Hypothalamus (tissue), 51 donors: Measurements from ENCODE around the gene TCP11.
"Not testable (repeated sequence)": the region's sequence is repeated elsewhere in the genome, so short reads cannot be mapped to it uniquely, and the experiment has no call there.

Experiments used
- DNase-seq, 51 donors: peaks; one replicate each; lab custom pipeline; 2025; lab: John Stamatoyannopoulos, UW

TCP11 gene

DNA sequence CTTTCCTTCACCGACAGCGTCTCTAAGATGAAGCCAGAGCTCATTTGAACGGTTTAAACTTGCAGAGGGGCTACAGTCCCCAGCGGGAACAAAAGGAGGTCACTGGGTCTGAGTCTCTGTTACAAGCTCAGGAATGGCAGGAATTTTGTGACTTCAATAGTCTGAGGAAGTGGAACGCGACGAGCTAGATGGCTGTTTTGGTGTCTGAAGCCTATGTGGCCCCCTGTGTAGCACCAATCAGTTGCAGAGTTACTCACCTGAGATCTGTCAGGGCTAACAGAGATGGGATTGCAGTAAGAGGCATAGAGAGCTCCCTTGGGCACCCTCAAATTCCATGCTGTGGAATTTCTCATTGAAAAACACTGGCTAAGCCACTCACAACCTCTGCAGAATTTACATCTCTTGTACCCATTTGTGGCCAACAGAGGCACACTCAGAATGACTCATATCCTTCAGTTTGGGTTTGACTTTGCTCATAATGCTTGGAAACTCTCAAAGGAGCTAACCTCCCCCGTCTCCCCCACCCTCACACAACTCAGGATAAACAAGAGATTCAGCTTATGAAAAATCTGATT is 7.1 kb upstream of the TCP11 start:
- no peak for DNase-seq

- DNase-seq = no peak
Measured at GRCh38 chr6:35147486-35147885, 6.3 kb upstream of the TCP11 start.

- no peak for DNase-seq
Measured at GRCh38 chr6:35147026-35147425, 5.9 kb upstream of the TCP11 start.

DNA sequence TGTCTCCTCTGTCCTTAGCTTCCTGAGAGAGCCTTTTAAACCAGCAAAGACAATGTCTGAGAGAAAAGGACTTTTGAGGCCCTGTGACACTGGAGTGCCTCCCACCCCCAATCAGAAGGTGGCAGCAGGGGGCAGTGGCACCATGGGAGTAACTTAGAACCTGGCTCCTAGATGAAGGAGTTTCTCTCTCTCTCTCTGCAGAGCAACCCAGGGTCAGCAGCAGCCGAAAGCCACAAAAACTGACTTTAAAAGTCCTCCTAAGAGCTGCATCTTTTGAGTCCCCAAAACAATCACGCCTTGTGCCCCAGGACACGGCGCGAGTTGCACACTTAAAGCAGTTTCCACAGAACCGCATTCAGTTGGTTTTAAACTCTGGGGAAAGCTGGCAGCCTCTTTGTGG is 5.3 kb upstream of the TCP11 start:
- DNase-seq = peak in 33 of 51 donors; percentile 4 to 70 (median 32)

DNA sequence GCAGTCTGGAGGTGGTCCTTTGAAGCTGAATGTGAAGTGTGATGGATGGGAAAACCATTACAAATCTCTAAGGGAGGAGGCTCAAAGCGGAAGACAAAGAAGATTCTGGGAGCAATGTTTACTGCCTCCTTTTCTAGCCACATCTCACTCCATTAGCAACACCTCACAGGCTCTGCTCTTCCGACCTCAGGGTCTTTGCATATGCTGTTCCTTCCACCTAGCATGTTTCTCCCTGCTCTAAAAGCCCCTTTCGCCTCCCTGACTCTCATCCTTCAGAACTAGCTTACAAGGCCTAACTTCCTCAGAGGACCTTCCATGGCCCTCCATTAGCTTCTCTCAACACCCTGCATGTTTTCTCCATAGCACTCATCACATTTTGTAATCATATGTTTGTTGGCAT is 4.6 kb upstream of the TCP11 start:
- DNase-seq = no peak

DNA sequence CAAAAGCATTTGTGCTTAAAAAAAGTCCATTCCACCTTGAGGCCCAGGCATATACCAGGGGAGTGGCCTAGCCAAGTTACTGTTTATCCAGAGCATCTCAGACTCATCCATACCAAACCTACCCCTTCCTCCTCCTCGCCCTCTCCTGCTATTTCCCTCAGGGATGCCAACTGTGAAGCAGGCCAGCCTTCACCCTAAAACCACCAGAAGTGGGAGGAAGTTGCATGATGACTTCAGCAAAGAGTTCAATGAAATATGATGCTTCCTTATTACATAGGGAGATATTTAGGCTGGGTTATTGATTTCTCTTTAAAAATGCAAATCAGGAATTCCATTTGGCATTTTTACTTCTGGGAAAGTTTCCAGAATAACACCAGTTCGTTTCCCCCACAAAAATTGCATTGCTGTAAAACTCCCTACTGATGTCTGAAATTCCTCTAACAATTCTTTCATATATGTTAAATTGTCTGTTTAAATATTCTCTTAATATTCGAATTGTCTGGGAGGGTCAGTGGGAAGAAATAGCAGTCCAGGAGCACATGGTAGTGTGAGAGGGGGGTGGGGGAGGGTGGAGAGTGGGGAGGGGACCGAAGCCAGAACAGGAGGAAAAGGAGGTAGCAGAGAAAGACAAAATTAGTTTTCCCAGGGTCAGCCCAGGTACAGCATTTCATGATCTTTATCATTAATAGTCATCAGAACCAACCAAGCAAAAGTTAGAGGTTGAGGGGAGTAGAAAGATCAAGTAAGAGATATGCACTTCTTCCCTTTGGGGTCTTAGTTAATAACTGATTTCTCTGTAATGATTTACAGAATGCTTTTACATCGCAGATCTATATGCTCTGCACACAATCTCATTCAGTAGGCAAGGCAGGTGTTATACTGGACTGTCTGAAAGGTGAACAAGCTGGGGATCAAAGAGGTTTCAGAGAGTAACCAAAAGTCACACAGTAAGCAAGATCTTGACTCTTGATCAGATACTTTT is 1.7 kb upstream of the TCP11 start:
- DNase-seq = no peak

GRCh38 chr6:35140639-35141006 is 516 bp downstream of the TCP11 start:
- DNase-seq = no peak

DNA sequence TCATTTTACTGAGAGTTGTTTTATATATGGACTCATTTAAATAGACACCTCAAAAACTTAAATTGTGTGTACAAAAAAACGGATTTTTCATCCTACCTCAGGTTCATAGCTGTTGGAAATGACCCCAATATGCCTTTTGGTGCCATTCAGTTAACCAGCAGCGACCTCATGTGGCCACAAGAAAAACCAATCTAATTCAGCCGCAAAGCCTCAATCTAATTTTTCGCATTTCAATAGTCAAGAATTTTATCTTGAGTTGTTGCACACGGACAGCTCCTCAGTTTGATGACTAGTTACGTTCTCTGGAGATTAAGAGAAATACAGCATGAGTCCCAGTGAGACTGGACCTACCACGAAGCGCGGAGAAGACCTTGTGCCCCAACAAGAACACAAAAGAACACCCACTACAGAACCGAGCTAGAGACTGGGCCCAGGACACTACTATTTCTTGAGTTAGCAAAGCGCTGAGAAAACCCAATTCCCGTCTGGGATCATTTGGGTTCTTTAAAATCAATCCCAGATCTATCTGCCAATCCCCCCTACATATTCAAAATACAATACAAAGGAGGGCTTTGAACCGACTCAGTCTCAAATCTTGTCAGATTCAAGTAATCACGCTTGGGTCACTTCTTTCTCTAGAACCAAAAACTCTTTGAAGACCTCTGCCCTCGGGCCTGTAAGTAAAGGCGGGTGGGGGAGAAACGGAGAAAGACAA is 1.1 kb downstream of the TCP11 start:
- DNase-seq = peak in 30 of 51 donors; percentile 2 to 67 (median 21)

GRCh38 chr6:35139470-35139869 is 1.7 kb downstream of the TCP11 start:
- DNase-seq = no peak

DNA sequence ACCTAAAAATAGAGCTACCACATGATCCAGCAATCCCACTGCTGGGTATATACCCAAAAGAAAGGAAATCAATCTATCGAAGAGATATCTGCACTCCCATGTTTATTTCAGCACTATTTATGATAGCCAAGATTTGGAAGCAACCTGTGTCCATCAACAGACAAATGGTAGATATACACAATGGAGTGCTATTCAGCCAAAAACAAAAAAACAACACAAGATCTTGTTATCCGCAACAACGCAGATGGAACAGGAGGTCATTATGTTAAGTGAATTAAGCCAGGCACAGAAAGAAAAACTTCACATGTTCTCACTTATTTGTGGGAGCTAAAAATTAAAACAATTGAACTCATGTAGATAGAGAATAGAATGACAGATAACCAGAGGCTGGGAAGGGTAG is 2.9 kb downstream of the TCP11 start:
- not testable (repeated sequence) for DNase-seq

GRCh38 chr6:35136185-35136584 is 5.0 kb downstream of the TCP11 start:
- no peak for DNase-seq

DNA sequence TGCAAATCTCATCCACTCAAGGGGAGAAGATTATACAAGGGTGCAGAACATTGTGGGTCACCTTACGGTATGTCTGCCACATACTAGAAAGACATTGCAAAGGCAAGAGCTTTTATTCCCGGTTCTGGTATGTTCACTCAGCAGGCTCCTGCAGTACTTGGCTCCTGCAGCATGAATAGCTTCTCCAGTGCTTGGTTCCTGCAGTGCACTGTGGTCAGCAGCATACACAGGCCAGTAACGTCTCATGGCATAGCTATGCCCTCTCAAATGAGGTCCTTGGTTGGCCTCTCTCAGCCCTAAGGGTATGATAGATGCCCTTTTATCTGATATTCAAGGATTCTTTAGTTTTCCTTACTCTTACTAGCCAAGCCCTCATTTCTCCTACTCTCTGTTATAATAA is 12.6 kb downstream of the TCP11 start:
- no peak for DNase-seq

DNA sequence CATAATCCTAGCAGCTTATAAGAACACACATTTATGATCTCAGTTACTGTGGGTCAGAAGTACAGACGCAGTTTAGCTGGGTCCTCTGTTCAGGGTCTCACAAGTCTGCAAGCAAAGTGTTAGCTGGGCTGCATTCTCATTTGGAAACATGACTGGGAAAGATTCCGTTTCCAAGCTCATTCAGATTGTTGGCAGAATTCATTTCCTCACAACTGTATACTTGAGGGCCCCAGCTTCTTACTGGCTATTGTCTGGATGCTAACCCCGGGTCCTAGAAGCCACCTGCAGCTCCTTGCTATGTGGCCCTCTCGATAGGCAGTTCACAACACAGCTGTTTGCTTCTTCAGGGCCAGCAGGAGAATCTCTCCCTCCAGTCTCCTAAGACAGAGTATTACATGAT is 13.1 kb downstream of the TCP11 start:
- DNase-seq = no peak

DNA sequence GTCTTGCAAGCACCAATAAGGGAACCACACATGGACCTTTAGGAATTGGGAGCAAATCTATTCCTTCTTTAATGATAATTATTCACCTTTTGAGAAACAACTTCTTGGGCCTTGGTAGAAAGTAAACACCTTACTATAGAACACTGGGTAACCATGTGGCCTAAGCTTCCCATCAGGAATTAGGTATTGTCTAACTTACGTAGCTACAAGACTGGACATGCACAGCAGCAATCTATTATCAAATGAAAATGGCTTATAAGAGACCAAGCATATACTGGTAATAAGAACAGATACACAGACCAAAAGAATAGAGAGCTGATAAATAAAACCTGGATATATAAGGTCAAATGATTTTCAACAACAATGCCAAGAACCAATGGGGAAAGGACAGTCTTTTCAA is 16.8 kb downstream of the TCP11 start:
- DNase-seq = no peak

DNA sequence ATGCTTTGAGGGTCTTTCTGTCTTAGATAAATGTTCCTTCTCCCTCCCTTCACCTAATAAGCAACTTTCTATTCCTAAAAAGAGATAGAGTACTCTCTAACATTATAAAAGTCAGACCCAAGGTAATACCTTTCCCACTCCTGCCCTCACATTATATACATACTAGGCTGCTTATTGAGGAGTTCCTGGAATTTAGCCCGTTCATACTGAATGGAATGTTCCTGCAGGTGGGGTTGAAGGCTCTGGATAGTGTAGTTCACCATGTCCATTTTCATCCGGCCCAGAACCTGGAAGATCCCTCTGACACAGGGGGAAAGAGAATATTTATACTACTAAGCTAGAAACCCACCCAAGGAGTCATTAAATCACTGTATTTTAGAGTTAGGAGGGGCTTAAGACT is 20.4 kb downstream of the TCP11 start:
- no peak for DNase-seq

DNA sequence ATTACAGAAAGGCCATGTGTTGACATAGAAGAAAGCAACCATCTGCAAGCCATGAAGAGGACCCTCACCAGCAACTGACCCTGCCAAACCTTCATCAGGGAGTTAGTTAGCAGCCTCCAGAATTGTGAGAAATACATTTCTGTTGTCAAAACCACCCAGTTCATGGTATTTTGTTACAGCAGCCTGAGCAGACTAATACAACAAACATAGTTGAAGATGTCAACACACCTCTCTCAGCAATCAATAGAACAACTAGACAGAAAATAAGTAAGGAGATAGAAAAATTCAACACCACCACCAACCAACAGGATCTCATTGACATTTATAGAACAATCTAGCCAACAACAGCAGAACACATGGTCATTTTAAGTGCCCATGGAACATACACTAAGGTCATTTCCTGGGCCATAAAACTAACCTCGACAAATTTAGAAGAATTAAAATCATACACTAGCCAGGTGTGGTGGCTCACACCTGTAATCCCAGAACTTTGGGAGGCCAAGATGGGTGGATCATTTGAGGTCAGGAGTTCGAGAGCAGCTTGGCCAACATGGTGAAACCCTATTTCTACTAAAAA is 32.7 kb downstream of the TCP11 start:
- DNase-seq = no peak

- not testable (repeated sequence) for DNase-seq
Measured at GRCh38 chr6:35107761-35108160, 33.4 kb downstream of the TCP11 start.

GRCh38 chr6:35107208-35107607 is 33.9 kb downstream of the TCP11 start:
- not testable (repeated sequence) for DNase-seq

GRCh38 chr6:35106061-35106460 is 35.1 kb downstream of the TCP11 start:
- not testable (repeated sequence) for DNase-seq

- no peak for DNase-seq
Measured at GRCh38 chr6:35105078-35105477, 36.1 kb downstream of the TCP11 start.

- no peak for DNase-seq
Measured at GRCh38 chr6:35099116-35099515, 42.0 kb downstream of the TCP11 start.
